Glutamatergic neuron (in vitro differentiated cells): ENCODE data around the gene GTPBP8. TPM values are rescaled to one million over a fixed set of nuclear protein-coding genes. Genes with fewer than 3 reads are reported as not detected.

Experiments used
- DNase-seq: peaks from one replicate; pipeline ENCODE4 v3.0.0; 2022
- H3K27ac Mint-ChIP-seq: one replicate; pipeline ENCODE4 v1.8.0; 2020; ENCODE audit warnings: mild to moderate bottlenecking, mixed read lengths, inconsistent platforms; ENCODE audit not compliant: unreplicated experiment
- H3K27me3 Mint-ChIP-seq: one replicate; pipeline ENCODE4 v1.8.0; 2020; ENCODE audit warnings: mild to moderate bottlenecking, moderate library complexity, mixed read lengths, inconsistent platforms; ENCODE audit not compliant: unreplicated experiment
- H3K36me3 Mint-ChIP-seq: one replicate; pipeline ENCODE4 v1.8.0; 2020; ENCODE audit warnings: mild to moderate bottlenecking, mixed read lengths, inconsistent platforms; ENCODE audit not compliant: unreplicated experiment
- H3K4me1 Mint-ChIP-seq: one replicate; pipeline ENCODE4 v1.8.0; 2020; ENCODE audit warnings: mild to moderate bottlenecking, low read depth, mixed read lengths, inconsistent platforms; ENCODE audit not compliant: unreplicated experiment
- H3K4me3 Mint-ChIP-seq: one replicate; pipeline ENCODE4 v1.8.0; 2020; ENCODE audit warnings: mild to moderate bottlenecking, mixed read lengths, inconsistent platforms; ENCODE audit not compliant: unreplicated experiment
- H3K9me3 Mint-ChIP-seq: one replicate; pipeline ENCODE4 v1.8.0; 2020; ENCODE audit warnings: mild to moderate bottlenecking, moderate library complexity, mixed read lengths, inconsistent platforms; ENCODE audit not compliant: unreplicated experiment
- total RNA-seq: library from RNA; stranded (reverse); fragmentation: NEBNext Ultra II Directional; extraction: Animal tissue kit (Norgen Biotek cat#: 25700); gene quantifications from one replicate; pipeline ENCODE4 v1.2.1, GENCODE V29; 2021; ENCODE audit not compliant: unreplicated experiment
- TF ChIP-seq, protein P1 (sequence below): fragments of 200-600 bp; sonication (generic); IDR thresholded peaks from one replicate; pipeline ENCODE4 v1.5.0; 2021; ENCODE audit not compliant: partially characterized antibody, unreplicated experiment

The GTPBP8 gene
- total RNA-seq, 1 donor from 2014 or later, result 15.8 TPM

- Mint-ChIP-seq H3K4me3 (no peak overlapping the region), H3K27me3 (no peaks in the 10 kb centered on the region), H3K9me3 (peaks cover 5% of the 10 kb centered on the region), H3K4me1 (peaks cover 2% of the 10 kb centered on the region), H3K27ac (no peak overlapping the region), H3K36me3 (no peaks in the 10 kb centered on the region)
- TF ChIP-seq, protein P1, sequence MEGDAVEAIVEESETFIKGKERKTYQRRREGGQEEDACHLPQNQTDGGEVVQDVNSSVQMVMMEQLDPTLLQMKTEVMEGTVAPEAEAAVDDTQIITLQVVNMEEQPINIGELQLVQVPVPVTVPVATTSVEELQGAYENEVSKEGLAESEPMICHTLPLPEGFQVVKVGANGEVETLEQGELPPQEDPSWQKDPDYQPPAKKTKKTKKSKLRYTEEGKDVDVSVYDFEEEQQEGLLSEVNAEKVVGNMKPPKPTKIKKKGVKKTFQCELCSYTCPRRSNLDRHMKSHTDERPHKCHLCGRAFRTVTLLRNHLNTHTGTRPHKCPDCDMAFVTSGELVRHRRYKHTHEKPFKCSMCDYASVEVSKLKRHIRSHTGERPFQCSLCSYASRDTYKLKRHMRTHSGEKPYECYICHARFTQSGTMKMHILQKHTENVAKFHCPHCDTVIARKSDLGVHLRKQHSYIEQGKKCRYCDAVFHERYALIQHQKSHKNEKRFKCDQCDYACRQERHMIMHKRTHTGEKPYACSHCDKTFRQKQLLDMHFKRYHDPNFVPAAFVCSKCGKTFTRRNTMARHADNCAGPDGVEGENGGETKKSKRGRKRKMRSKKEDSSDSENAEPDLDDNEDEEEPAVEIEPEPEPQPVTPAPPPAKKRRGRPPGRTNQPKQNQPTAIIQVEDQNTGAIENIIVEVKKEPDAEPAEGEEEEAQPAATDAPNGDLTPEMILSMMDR, result no peak
- no peak for DNase-seq
These were observed 3.0 kb upstream of the GTPBP8 start for GRCh38 chr3:112987710-112988334.

DNA sequence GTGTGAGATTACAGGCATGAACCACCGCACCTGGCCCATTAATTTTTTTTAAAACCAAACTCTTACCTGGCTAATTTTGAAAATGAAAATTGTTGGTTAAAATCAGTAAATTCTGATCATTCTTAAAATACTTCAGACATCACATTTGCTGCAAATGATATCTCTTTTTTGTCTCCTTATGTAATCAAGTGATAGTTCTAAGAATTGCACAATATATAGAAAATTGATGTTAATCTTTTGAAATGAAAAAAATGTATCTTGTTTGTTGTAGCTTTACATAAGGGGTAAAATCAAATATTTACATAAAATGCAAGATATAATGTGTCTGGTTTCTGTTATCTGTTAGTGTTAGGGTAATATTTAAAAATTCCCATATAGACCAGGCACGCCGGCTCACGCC is 5.0 kb downstream of the GTPBP8 start:
- H3K36me3 Mint-ChIP-seq, result no peaks in the 10 kb centered on the region
- peaks cover 2% of the 10 kb centered on the region for H3K4me1 Mint-ChIP-seq
- no peak for DNase-seq
- TF ChIP-seq, protein P1, result no peak
- peaks cover 3% of the 10 kb centered on the region for H3K27me3 Mint-ChIP-seq
- H3K9me3 Mint-ChIP-seq, result peaks cover under 1% of the 10 kb centered on the region
- no peak overlapping the region for H3K4me3 Mint-ChIP-seq
- H3K27ac Mint-ChIP-seq, result no peak overlapping the region

DNA sequence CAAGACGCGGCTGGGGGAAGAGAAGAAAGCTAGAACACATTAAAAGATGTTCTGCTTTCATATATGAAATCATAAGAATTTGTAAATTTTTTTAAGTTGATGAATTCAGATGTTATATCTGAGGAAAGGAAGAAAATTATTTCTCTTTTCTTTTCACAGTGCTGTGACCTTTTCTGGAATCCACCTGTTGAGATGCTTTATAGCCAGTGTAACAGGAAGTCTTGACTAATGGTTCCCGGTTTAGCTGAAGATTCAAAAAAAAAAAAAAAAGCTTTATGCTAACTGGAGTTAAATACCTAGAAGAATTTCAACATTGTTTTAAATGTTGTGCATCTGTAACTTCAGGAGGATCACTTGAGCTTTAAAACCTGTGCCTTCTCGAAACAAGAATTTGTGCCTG is 9.9 kb downstream of the GTPBP8 start:
- Mint-ChIP-seq H3K27me3 (no peaks in the 10 kb centered on the region), H3K4me3 (no peak overlapping the region), H3K36me3 (no peaks in the 10 kb centered on the region), H3K27ac (no peak overlapping the region), H3K9me3 (no peaks in the 10 kb centered on the region), H3K4me1 (no peaks in the 10 kb centered on the region)
- no peak for DNase-seq
- TF ChIP-seq, protein P1, result no peak

DNA sequence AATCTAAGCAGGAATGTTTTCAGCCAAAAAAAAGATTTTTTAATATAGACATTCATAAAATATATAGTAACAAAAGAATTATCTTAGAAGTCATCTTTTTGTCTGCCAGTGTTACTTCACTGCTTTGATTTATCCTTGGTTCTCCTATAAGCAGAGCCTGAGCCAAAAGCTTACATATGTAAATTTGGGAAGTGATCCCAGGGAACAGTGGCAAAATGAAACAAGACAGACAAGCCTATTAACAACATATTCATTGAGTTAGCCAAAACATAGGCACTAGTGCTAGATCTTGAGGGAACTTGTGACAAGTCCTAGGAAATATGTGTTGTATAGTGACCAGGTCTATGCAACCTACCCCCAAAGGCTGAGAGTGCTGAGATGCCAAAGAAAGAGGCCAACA is 11.3 kb downstream of the GTPBP8 start:
- TF ChIP-seq, protein P1, result no peak
- Mint-ChIP-seq H3K4me1 (no peaks in the 10 kb centered on the region), H3K4me3 (no peak overlapping the region), H3K9me3 (no peaks in the 10 kb centered on the region), H3K36me3 (no peaks in the 10 kb centered on the region), H3K27me3 (no peaks in the 10 kb centered on the region), H3K27ac (no peak overlapping the region)
- no peak for DNase-seq

- Mint-ChIP-seq H3K4me3 (no peak overlapping the region), H3K9me3 (no peaks in the 10 kb centered on the region), H3K27me3 (no peaks in the 10 kb centered on the region), H3K27ac (no peak overlapping the region), H3K36me3 (no peaks in the 10 kb centered on the region), H3K4me1 (peaks cover under 1% of the 10 kb centered on the region)
- DNase-seq, result no peak
- TF ChIP-seq, protein P1, result no peak
These were observed 11.9 kb downstream of the GTPBP8 start for GRCh38 chr3:113002679-113003078.
